SK-N-SH (cell line): Measurements from ENCODE around the gene USP30. TPM values are rescaled to one million over a fixed set of nuclear protein-coding genes. Genes with fewer than 3 reads are reported as not detected.

Experiments
- CTCF ChIA-PET: fragments of 300-600, 350-600 bp; formaldehyde crosslinking; extraction: SDS; loops from one replicate; lab custom pipeline; 2021; lab: Yijun Ruan, JAX
- POLR2A ChIA-PET: fragments of 350-600 bp; sonication (Branson Sonifier 250); formaldehyde crosslinking; extraction: SDS; loops from one replicate; lab custom pipeline; 2020; ENCODE audit warnings: antibody characterized with exemption, inconsistent platforms; lab: Yijun Ruan, JAX
- DNase-seq: peaks from one replicate; pipeline ENCODE4 v3.0.0; 2012
- H2AFZ ChIP-seq: fragments of 200-600 bp; sonication (generic); 2 replicates; pipeline ENCODE4 v1.8.1; 2016; ENCODE audit warnings: antibody characterized with exemption, mild to moderate bottlenecking, low read depth
- H3F3A ChIP-seq: fragments of 200-600 bp; sonication (generic); replicated peaks from 2 replicates; pipeline ENCODE3; 2016; ENCODE audit warnings: antibody characterized with exemption, mild to moderate bottlenecking; ENCODE audit not compliant: insufficient read depth
- H3K27ac ChIP-seq, 2 experiments: fragments of 200-500 bp in 1 of 2; fragments of 200-600 bp in 1 of 2; sonication (Bioruptor generic) in 1 of 2; sonication (generic), shearing (Covaris generic) in 1 of 2; 2 replicates each; pipeline versions ENCODE4 v1.5.1 to v1.6.1; 2014 to 2016; ENCODE audit warnings: low read depth in 2 of 2, inconsistent platforms in 1 of 2, low read length in 1 of 2, mild to moderate bottlenecking in 1 of 2, mixed read lengths in 1 of 2
- H3K27me3 ChIP-seq: fragments of 200-600 bp; sonication (generic), shearing (Covaris generic); 2 replicates; pipeline ENCODE4 v1.6.1; 2016; ENCODE audit warnings: mixed run types; ENCODE audit not compliant: insufficient read depth
- H3K36me3 ChIP-seq, 2 experiments: fragments of 200-500 bp in 1 of 2; fragments of 200-600 bp in 1 of 2; sonication (Bioruptor generic) in 1 of 2; sonication (generic) in 1 of 2; replicated peaks in 1 of 2; 2 replicates each; pipeline versions ENCODE3 to v1.5.1; 2014 to 2016; ENCODE audit warnings: low read length in 1 of 2, mild to moderate bottlenecking in 1 of 2; ENCODE audit not compliant: insufficient read depth in 2 of 2, control insufficient read depth in 1 of 2
- H3K4me1 ChIP-seq, 2 experiments: fragments of 200-500 bp in 1 of 2; fragments of 200-600 bp in 1 of 2; sonication (Bioruptor generic) in 1 of 2; sonication (generic), shearing (Covaris generic) in 1 of 2; 2 replicates each; pipeline versions ENCODE4 v1.5.1 to v1.6.1; 2014 to 2016; ENCODE audit warnings: low read depth in 1 of 2, low read length in 1 of 2, mixed run types in 1 of 2; ENCODE audit not compliant: insufficient read depth in 2 of 2, control insufficient read depth in 1 of 2
- H3K4me2 ChIP-seq: fragments of 200-600 bp; sonication (generic), shearing (Covaris generic); 2 replicates; pipeline ENCODE4 v1.6.1; 2017; ENCODE audit warnings: mixed run types
- H3K4me3 ChIP-seq, 2 experiments: fragments of 200-500 bp in 1 of 2; fragments of 200-600 bp in 1 of 2; sonication (Bioruptor generic) in 1 of 2; sonication (generic), shearing (Covaris generic) in 1 of 2; 2 replicates each; pipeline versions ENCODE4 v1.5.1 to v1.8.1; 2014 to 2016; ENCODE audit warnings: low read depth in 2 of 2, inconsistent platforms in 1 of 2, low read length in 1 of 2, mild to moderate bottlenecking in 1 of 2, mixed read lengths in 1 of 2, moderate library complexity in 1 of 2
- H3K79me2 ChIP-seq: fragments of 200-600 bp; sonication (generic); 2 replicates; pipeline ENCODE4 v1.8.1; 2017; ENCODE audit warnings: mild to moderate bottlenecking; ENCODE audit not compliant: insufficient read depth
- H3K9ac ChIP-seq: fragments of 200-600 bp; sonication (generic); 2 replicates; pipeline ENCODE4 v1.6.1; 2017; ENCODE audit warnings: mixed run types
- H3K9me2 ChIP-seq: fragments of 200-600 bp; sonication (generic); 2 replicates; pipeline ENCODE4 v1.6.1; 2017; ENCODE audit warnings: mixed run types
- H3K9me3 ChIP-seq: fragments of 200-600 bp; sonication (generic); 2 replicates; pipeline ENCODE4 v1.6.1; 2017; ENCODE audit warnings: mixed run types, mild to moderate bottlenecking, moderate library complexity
- H4K20me1 ChIP-seq: fragments of 200-600 bp; sonication (generic); 2 replicates; pipeline ENCODE4 v1.6.1; 2017; ENCODE audit warnings: mild to moderate bottlenecking, mixed run types; ENCODE audit not compliant: insufficient read depth
- CHD2 ChIP-seq: fragments of 150-350 bp; IDR thresholded peaks from 2 replicates; pipeline ENCODE4 v1.6.1; 2018; ENCODE audit warnings: low read length; ENCODE audit not compliant: partially characterized antibody
- EP300 ChIP-seq, 2 experiments: IDR thresholded peaks; 2 replicates each; pipeline versions ENCODE4 v1.4.0 to v1.6.1; 2012; ENCODE audit warnings: borderline replicate concordance in 1 of 2, low read depth in 1 of 2, low read length in 1 of 2
- FOXJ3 ChIP-seq: sonication (generic); formaldehyde crosslinking; IDR thresholded peaks from 2 replicates; pipeline ENCODE4 v1.5.1; 2020; ENCODE audit warnings: mild to moderate bottlenecking, missing genetic modification reagents
- FOXM1 ChIP-seq: IDR thresholded peaks from 2 replicates; pipeline ENCODE4 v1.4.0; 2012; ENCODE audit warnings: low read depth, mild to moderate bottlenecking
- GABPA ChIP-seq: IDR thresholded peaks from 2 replicates; pipeline ENCODE4 v1.4.0; 2012; ENCODE audit warnings: low read depth, mild to moderate bottlenecking
- GATA2 ChIP-seq: sonication (generic); formaldehyde crosslinking; IDR thresholded peaks from 2 replicates; pipeline ENCODE4 v1.5.0; 2020; ENCODE audit warnings: mild to moderate bottlenecking, missing genetic modification reagents
- JUND ChIP-seq: IDR thresholded peaks from 2 replicates; pipeline ENCODE4 v1.4.0; 2012
- MEF2A ChIP-seq: IDR thresholded peaks from 2 replicates; pipeline ENCODE4 v1.4.0; 2012; ENCODE audit warnings: low read depth, borderline replicate concordance
- MXI1 ChIP-seq: IDR thresholded peaks from 2 replicates; pipeline ENCODE4 v1.6.1; 2012; ENCODE audit warnings: mild to moderate bottlenecking, low read depth, low read length, improper control_type of control experiment
- NFIC ChIP-seq: IDR thresholded peaks from 2 replicates; pipeline ENCODE4 v1.4.0; 2012; ENCODE audit warnings: borderline replicate concordance
- NRF1 ChIP-seq: IDR thresholded peaks from 2 replicates; pipeline ENCODE4 v1.6.1; 2012; ENCODE audit warnings: low read depth, mild to moderate bottlenecking, low read length
- RFX5 ChIP-seq: IDR thresholded peaks from 2 replicates; pipeline ENCODE4 v1.6.1; 2012; ENCODE audit warnings: mild to moderate bottlenecking, improper control_type of control experiment, low read length
- RXRA ChIP-seq: IDR thresholded peaks from 2 replicates; pipeline ENCODE4 v1.4.0; 2012; ENCODE audit warnings: low read depth, mild to moderate bottlenecking, borderline replicate concordance
- SIN3A ChIP-seq: IDR thresholded peaks from 2 replicates; pipeline ENCODE4 v1.6.1; 2012; ENCODE audit warnings: low read depth, mild to moderate bottlenecking, low read length, moderate library complexity, borderline replicate concordance
- TCF12 ChIP-seq: IDR thresholded peaks from 2 replicates; pipeline ENCODE4 v1.4.0; 2012
- TEAD4 ChIP-seq: IDR thresholded peaks from 2 replicates; pipeline ENCODE4 v1.4.0; 2012; ENCODE audit warnings: mild to moderate bottlenecking, borderline replicate concordance; ENCODE audit not compliant: insufficient read depth
- YY1 ChIP-seq: IDR thresholded peaks from 2 replicates; pipeline ENCODE4 v1.4.0; 2012; ENCODE audit warnings: low read depth, mild to moderate bottlenecking
- ZBTB33 ChIP-seq: IDR thresholded peaks from 2 replicates; pipeline ENCODE4 v1.4.0; 2012; ENCODE audit warnings: low read depth, borderline replicate concordance
- WGBS: methylation state at CpG from one replicate; pipeline ENCODE4 v1.1.6; 2017; ENCODE audit warnings: low lambda C conversion rate; 5-methylcytosine and 5-hydroxymethylcytosine counted together
- polyA plus RNA-seq, 3 experiments: library from polyadenylated mRNA; depleted of rRNA; stranded (reverse); fragments of >200 nt; gene quantifications; 2 replicates each; pipeline ENCODE4 v1.2.3, GENCODE V29; 2012
- TF ChIP-seq, protein P1 (sequence below): fragments of 150-350 bp; IDR thresholded peaks from 2 replicates; pipeline ENCODE4 v1.6.1; 2017; ENCODE audit warnings: antibody characterized with exemption, low read length, low read depth, borderline replicate concordance
- TF ChIP-seq, protein P2 (sequence below): IDR thresholded peaks from 2 replicates; pipeline ENCODE4 v1.4.0; 2012; ENCODE audit warnings: low read depth
- TF ChIP-seq, protein P3 (sequence below): IDR thresholded peaks from 2 replicates; pipeline ENCODE4; 2012

Gene USP30
- polyA plus RNA-seq, 1 of the 3 experiments (the other 2 are of a cell fraction), result 10.9 TPM

DNA sequence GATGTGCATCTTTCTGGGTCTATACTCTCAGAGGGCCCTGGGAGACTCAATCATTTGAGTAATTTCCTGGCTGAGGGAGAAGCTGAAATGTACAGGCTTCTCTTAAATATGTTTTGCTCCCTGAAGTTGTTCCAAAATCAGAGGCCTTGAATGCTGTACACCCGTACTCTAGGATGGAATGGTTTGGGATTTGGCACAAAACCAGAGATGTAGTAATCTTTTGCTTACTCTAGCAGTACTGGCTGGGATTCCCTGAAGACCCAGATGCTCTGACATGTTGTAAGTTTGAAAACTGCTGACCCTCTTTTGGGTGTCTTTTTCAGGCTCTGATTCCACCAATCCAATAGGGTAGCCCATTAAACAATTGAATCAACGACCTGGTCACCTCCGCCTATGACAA, 74.4 kb downstream of the USP30 start (continued):
- TF ChIP-seq ZBTB33 (no peak), SIN3A (no peak), NRF1 (no peak), TCF12 (no peak)
- TF ChIP-seq, protein P1, sequence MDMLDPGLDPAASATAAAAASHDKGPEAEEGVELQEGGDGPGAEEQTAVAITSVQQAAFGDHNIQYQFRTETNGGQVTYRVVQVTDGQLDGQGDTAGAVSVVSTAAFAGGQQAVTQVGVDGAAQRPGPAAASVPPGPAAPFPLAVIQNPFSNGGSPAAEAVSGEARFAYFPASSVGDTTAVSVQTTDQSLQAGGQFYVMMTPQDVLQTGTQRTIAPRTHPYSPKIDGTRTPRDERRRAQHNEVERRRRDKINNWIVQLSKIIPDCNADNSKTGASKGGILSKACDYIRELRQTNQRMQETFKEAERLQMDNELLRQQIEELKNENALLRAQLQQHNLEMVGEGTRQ, result no peak
- TF ChIP-seq, all 33 proteins: peak for 0

DNA sequence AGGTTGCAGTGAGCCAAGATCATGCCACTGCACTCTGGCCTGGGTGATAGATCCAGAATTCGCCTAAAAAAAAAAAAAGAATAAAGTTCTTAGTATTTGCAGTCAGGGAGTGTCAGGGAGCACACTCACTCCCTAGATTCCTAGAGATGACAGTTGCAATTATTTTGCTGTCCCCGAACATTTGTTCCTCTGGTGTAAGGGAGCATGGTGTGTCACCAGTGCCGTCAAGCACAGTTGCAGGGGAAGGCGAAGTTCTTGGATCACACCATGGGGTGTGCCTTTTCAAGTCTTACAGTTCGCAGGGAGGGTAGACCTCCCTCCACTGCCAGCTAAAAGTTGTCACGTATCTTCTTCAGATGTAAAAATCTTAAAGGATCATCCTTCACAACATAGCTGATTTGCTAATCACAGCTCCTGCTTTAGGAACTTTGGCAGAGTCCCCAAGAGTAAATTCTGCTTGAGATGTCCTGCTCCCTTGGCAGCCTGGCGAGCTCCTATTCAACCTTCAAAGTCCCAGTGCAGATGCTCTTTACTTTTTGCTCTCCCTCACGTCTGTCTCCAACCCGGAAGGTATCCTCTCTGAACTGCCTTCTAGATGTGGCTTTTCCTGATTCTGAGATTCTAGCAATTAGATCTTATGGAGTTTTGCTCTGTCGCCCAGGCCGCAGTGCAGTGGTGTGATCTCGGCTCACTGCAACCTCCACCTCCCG, 75.3 kb downstream of the USP30 start:
- POLR2A ChIA-PET, result no interaction called here
- 91% methylated on average over 13 of the region's 13 CpGs for WGBS

DNA sequence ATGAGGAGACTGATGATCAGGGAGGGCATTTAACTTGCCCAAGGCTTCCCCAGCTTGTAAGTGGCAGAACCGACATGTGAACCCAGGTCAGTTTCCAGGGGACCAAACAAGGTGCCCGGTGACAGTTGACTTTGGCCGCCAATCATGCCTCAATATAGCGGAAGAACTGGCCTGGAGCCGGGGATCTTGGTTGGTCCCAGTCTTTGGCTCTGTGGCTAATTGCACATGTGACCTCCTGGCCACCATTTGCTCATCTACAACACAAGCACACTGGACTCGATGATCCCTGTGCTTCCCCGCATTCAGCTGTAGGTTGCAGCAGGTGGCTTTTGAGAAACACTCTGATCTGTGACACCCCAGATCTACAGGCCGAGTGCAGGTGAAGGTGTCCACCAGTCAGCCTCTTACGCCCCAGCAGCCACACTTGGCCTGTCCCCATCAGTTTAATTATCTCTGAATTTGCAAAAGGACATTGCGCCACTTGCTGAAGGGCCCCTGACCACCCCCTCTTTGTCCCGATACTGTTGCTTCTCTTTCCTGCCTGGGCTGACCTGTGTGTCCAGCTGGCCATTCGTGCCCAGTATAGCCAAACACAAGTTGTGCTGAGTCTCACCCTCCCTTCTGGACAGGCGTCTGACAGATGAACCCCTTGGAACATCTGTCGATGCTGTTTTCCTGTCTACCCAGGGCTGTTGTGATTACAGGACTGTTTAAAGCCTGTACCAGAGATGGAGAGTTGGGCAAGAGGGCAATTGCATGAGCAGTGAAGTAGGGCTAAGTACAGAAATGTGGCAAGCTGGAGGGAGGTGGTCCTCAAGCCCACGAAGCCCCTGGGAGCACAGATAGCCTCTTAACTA, 78.1 kb downstream of the USP30 start:
- Histone ChIP-seq H3K9me2 (no peaks in the 10 kb centered on the region), H3K9me3 (no peaks in the 10 kb centered on the region), H3K4me3 (no peak overlapping the region), H3K79me2 (no peaks in the 10 kb centered on the region), H3F3A (no peaks in the 10 kb centered on the region), H3K27ac (no peak overlapping the region), H3K4me2 (no peak overlapping the region), H3K27me3 (no peaks in the 10 kb centered on the region), H3K36me3 (no peaks in the 10 kb centered on the region), H2AFZ (no peak overlapping the region), H4K20me1 (no peaks in the 10 kb centered on the region), H3K4me1 (peaks cover 0 to 7% of the 10 kb centered on the region in 2 experiments; a peak in 1 of 4 replicates), H3K9ac (no peak overlapping the region)
- DNase-seq, result no peak
- ChIA-PET POLR2A (no interaction called here), CTCF (interaction anchor here (0.5 to 2.5 kb wide), 4 partner anchors 19 to 263 kb away, joined by 3 to 8 read pairs (median 3); no protein-coding TSS in a partner anchor)
- 81% methylated on average over 15 of the region's 15 CpGs for WGBS
- TF ChIP-seq NFIC, result no peak
- TF ChIP-seq, protein P2, sequence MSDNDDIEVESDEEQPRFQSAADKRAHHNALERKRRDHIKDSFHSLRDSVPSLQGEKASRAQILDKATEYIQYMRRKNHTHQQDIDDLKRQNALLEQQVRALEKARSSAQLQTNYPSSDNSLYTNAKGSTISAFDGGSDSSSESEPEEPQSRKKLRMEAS, result no peak
- TF ChIP-seq MEF2A, result no peak
- no peak for TF ChIP-seq JUND
- no peak for TF ChIP-seq EP300 (IDR thresholded peaks at IDR 0.05; ENCODE audit: borderline replicate concordance in 1 of 2, low read depth in 1 of 2, low read length in 1 of 2)
- no peak for TF ChIP-seq CHD2
- TF ChIP-seq RXRA, result no peak
- TF ChIP-seq, protein P3, sequence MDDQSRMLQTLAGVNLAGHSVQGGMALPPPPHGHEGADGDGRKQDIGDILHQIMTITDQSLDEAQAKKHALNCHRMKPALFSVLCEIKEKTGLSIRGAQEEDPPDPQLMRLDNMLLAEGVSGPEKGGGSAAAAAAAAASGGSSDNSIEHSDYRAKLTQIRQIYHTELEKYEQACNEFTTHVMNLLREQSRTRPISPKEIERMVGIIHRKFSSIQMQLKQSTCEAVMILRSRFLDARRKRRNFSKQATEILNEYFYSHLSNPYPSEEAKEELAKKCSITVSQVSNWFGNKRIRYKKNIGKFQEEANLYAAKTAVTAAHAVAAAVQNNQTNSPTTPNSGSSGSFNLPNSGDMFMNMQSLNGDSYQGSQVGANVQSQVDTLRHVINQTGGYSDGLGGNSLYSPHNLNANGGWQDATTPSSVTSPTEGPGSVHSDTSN, result no peak
- TF ChIP-seq GATA2, result no peak
- no peak for TF ChIP-seq RFX5
- TF ChIP-seq FOXJ3 (CRISPR knock-in tag), result no peak
- no peak for TF ChIP-seq GABPA
- no peak for TF ChIP-seq MXI1
- no peak for TF ChIP-seq TEAD4

More for the DNA sequence above, 75.3 kb downstream of the USP30 start:
- Histone ChIP-seq H4K20me1 (no peaks in the 10 kb centered on the region), H3K4me2 (no peak overlapping the region), H3K9me3 (no peaks in the 10 kb centered on the region), H3K27ac (no peak overlapping the region), H3K4me3 (no peak overlapping the region), H3K9ac (no peak overlapping the region), H3K9me2 (no peaks in the 10 kb centered on the region), H3K36me3 (no peaks in the 10 kb centered on the region), H2AFZ (no peak overlapping the region), H3K27me3 (no peaks in the 10 kb centered on the region), H3K79me2 (no peaks in the 10 kb centered on the region), H3F3A (no peaks in the 10 kb centered on the region), H3K4me1 (peaks cover 0 to 7% of the 10 kb centered on the region in 2 experiments; a peak in 1 of 4 replicates)
- CTCF ChIA-PET, result interaction anchor here (1.1 to 2.1 kb wide), 2 partner anchors 16 to 266 kb away, joined by 3 to 9 read pairs; no protein-coding TSS in a partner anchor
- no peak for DNase-seq
- TF ChIP-seq FOXM1 (no peak), YY1 (no peak)
- TF ChIP-seq, all 33 proteins: peak for 0
